ENCODE results near the gene PSMA5. TPM values are rescaled to one million over a fixed set of nuclear protein-coding genes. Genes with fewer than 3 reads are reported as not detected.

The PSMA5 gene
- total and polyA plus RNA-seq, 2 of the 13 experiments (the other 11 are each of a cell fraction or from before 2014, with no cell fraction given): 140 to 169 TPM

- TF ChIP-seq RNF219 (CRISPR knock-in tag; IDR thresholded peaks at IDR 0.05): no peak
- TF ChIP-seq SKIL (CRISPR knock-in tag; IDR thresholded peaks at IDR 0.05; ENCODE audit: borderline replicate concordance): 0 out of 2 replicates have a peak, but pooled peaks have one; percentile 16
- peak; percentile 57; the same call in 1 of the 2 replicates for TF ChIP-seq IKZF5 (CRISPR knock-in tag; IDR thresholded peaks at IDR 0.05)
- TF ChIP-seq ZNF232 (CRISPR knock-in tag; IDR thresholded peaks at IDR 0.05; ENCODE audit: borderline replicate concordance): 0 out of 2 replicates have a peak, but pooled peaks have one; percentile 58
- no peak for TF ChIP-seq HNRNPK (IDR thresholded peaks at IDR 0.05; ENCODE audit: low read depth, low read length, poor library complexity, severe bottlenecking)
- TF ChIP-seq MTF2 (CRISPR knock-in tag; IDR thresholded peaks at IDR 0.05; ENCODE audit: borderline replicate concordance): no peak
- TF ChIP-seq WIZ (CRISPR knock-in tag; IDR thresholded peaks at IDR 0.05): no peak
- TF ChIP-seq MEIS2 (CRISPR knock-in tag; IDR thresholded peaks at IDR 0.05): peak; percentile 11; the same call in 1 of the 2 replicates
- TF ChIP-seq SMYD3 (CRISPR knock-in tag; IDR thresholded peaks at IDR 0.05): no peak
- no peak for TF ChIP-seq ZBTB14 (CRISPR knock-in tag; IDR thresholded peaks at IDR 0.05)
- TF ChIP-seq ZNF331 (CRISPR knock-in tag; IDR thresholded peaks at IDR 0.05): peak; percentile 81; the same call in 1 of the 2 replicates
- no peak for TF ChIP-seq FUBP1 (CRISPR knock-in tag; IDR thresholded peaks at IDR 0.05; ENCODE audit: borderline replicate concordance)
- TF ChIP-seq BRD4 (CRISPR knock-in tag; IDR thresholded peaks at IDR 0.05): no peak
- TF ChIP-seq ZBTB21 (CRISPR knock-in tag; IDR thresholded peaks at IDR 0.05): no peak
- TF ChIP-seq LRRFIP1 (CRISPR knock-in tag; conservative IDR thresholded peaks at IDR 0.05): no peak
- no peak for TF ChIP-seq BRCA1 (CRISPR knock-in tag; IDR thresholded peaks at IDR 0.05)
- no peak for TF ChIP-seq PHB2 (IDR thresholded peaks at IDR 0.05; ENCODE audit: partially characterized antibody)
These were observed at the start of gene PSMA5 (continued) for GRCh38 chr1:109426281-109427170.
